ENCODE results near the gene SPI1.

GRCh38 chr11:47384498-47384897 lies 6.2 kb upstream of the SPI1 start:
- TF ChIP-seq TAF1 (IDR thresholded peaks at IDR 0.05; ENCODE audit: low read depth, low read length) (no peak), POLR2A (IDR thresholded peaks at IDR 0.05; ENCODE audit: low read depth, low read length) (no peak)

All from GM12891 (cell line).